CD4-positive, CD25-positive, alpha-beta regulatory T cell (primary cell): Measurements from ENCODE around the gene GPI. TPM values are rescaled to one million over a fixed set of nuclear protein-coding genes. Genes with fewer than 3 reads are reported as not detected.

Source experiments
- ATAC-seq, 2 donors: fragments of 150-1000 bp; cut with Tn5 transposase; one replicate each; pipeline ENCODE4 v1.10.0; 2021; ENCODE audit warnings: low read depth in 2 of 2, moderate number of reproducible peaks in 2 of 2, moderate library complexity in 1 of 2
- DNase-seq, 3 donors: peaks; one replicate each; pipeline versions ENCODE4 v3.0.0 to v3.0.0-alpha.2; 2012 to 2022; ENCODE audit warnings: mixed read lengths in 1 of 3
- H3K27ac ChIP-seq: one replicate; pipeline ENCODE4 v1.7.0; 2013; ENCODE audit warnings: mild to moderate bottlenecking, low read length; ENCODE audit not compliant: insufficient read depth, poor library complexity, severe bottlenecking
- H3K27me3 ChIP-seq: one replicate; pipeline ENCODE4 v1.7.0; 2013; ENCODE audit warnings: low read length; ENCODE audit not compliant: control insufficient read depth, insufficient read depth
- H3K36me3 ChIP-seq: one replicate; pipeline ENCODE4 v1.7.0; 2013; ENCODE audit warnings: mild to moderate bottlenecking, low read length, moderate library complexity; ENCODE audit not compliant: control insufficient read depth, insufficient read depth
- H3K4me1 ChIP-seq: 2 replicates; pipeline ENCODE4 v1.7.0; 2013; ENCODE audit warnings: mild to moderate bottlenecking, low read length; ENCODE audit not compliant: insufficient read depth, control insufficient read depth, poor library complexity, severe bottlenecking
- H3K4me3 ChIP-seq: one replicate; pipeline ENCODE4 v1.7.0; 2013; ENCODE audit warnings: low read depth, mild to moderate bottlenecking, low read length, moderate library complexity
- H3K9me3 ChIP-seq, 2 experiments: 1 replicate in 1 of 2; 2 replicates in 1 of 2; pipeline ENCODE4 v1.7.0; 2013; ENCODE audit warnings: low read length in 2 of 2, mild to moderate bottlenecking in 1 of 2, moderate library complexity in 1 of 2; ENCODE audit not compliant: control insufficient read depth in 2 of 2
- H3K27ac Mint-ChIP-seq, 3 donors: one replicate each; pipeline ENCODE4 v1.8.0; 2020 to 2022; ENCODE audit warnings: mild to moderate bottlenecking in 3 of 3, mixed read lengths in 3 of 3, moderate library complexity in 2 of 3
- H3K27me3 Mint-ChIP-seq: one replicate; pipeline ENCODE4 v1.8.0; 2022; ENCODE audit warnings: mild to moderate bottlenecking, mixed read lengths
- H3K36me3 Mint-ChIP-seq: one replicate; pipeline ENCODE4 v1.8.0; 2020; ENCODE audit warnings: mixed read lengths
- H3K4me1 Mint-ChIP-seq, 4 donors: one replicate each; pipeline ENCODE4 v1.8.0; 2020 to 2022; ENCODE audit warnings: mixed read lengths in 4 of 4, mild to moderate bottlenecking in 1 of 4
- H3K4me3 Mint-ChIP-seq, 4 donors: one replicate each; pipeline ENCODE4 v1.8.0; 2020 to 2022; ENCODE audit warnings: mild to moderate bottlenecking in 4 of 4, mixed read lengths in 4 of 4, moderate library complexity in 3 of 4
- H3K9me3 Mint-ChIP-seq, 7 donors: one replicate each; pipeline ENCODE4 v1.8.0; 2020 to 2022; ENCODE audit warnings: mixed read lengths in 7 of 7, mild to moderate bottlenecking in 3 of 7, moderate library complexity in 2 of 7
- polyA plus RNA-seq, 4 donors: library from polyadenylated mRNA; unstranded; fragments of 300-500 nt; fragmentation: Illumina TruSeq; gene quantifications; one replicate each; pipeline ENCODE4 v1.2.3, GENCODE V29; 2021
- total RNA-seq: library from RNA; stranded (reverse); gene quantifications from one replicate; pipeline ENCODE4 v1.2.3, GENCODE V29; 2022

GPI gene
- 116 TPM for total RNA-seq
- 100 to 1,000 TPM; 141 to 148 (median 144) TPM for polyA plus RNA-seq

DNA sequence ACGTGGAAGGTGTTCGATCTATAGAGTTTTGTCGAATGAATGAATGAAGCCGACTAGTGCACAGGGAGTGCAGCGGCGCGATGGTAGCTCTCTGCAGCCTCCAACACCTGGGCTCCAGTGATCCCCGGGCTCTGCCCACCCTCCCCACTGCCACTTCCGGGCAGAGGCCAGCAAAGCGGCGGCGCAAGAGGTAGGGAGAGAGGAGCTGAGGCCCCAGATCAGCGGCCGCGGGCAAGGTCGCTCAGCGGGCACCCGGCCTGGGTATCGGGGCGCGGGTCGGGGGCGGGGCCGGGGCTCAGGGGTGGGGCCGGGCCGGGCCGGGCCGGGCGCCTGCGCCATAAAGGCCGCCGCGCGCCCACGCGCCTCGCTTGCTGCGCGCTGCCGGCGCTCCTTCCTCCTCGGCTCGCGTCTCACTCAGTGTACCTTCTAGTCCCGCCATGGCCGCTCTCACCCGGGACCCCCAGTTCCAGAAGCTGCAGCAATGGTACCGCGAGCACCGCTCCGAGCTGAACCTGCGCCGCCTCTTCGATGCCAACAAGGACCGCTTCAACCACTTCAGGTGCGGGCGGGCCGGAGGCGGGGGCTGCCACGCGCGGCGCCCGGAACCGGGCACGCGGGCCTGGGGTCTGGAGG, at the start of gene GPI:
GPI (plus strand) TSS at position 367 of the 633 bp plus-strand sequence; CDS start at position 438, 71 bp downstream.
- Histone ChIP-seq H3K9me3 (no peaks in the 10 kb centered on the region), H3K4me3 (peak within 1 kb of the TSS; percentile 77), H3K4me1 (peaks cover 24% of the 10 kb centered on the region), H3K36me3 (peaks cover 20% of the 10 kb centered on the region), H3K27me3 (no peaks in the 10 kb centered on the region), H3K27ac (peak within 1 kb of the TSS; percentile 51)
- peaks cover 10 to 45% (median 23%) of the 10 kb centered on the region in 4 donors for H3K4me1 Mint-ChIP-seq
- H3K9me3 Mint-ChIP-seq: no peaks in the 10 kb centered on the region
- H3K27ac Mint-ChIP-seq: peak within 1 kb of the TSS; percentile 81 to 97 (median 91)
- DNase-seq (peak; percentile 57 to 79 (median 67)), ATAC-seq (peak; percentile 87 to 90)
- peaks cover 9% of the 10 kb centered on the region for H3K36me3 Mint-ChIP-seq
- no peaks in the 10 kb centered on the region for H3K27me3 Mint-ChIP-seq
- H3K4me3 Mint-ChIP-seq: peak within 1 kb of the TSS; percentile 94 to 97 (median 96)

- H3K4me3 Mint-ChIP-seq: peak overlapping the region in 1 of 4 donors; percentile 54
- H3K9me3 ChIP-seq: no peaks in the 10 kb centered on the region
- no peak for ATAC-seq
- DNase-seq: no peak
- H3K27ac Mint-ChIP-seq: peak overlapping the region in 2 of 3 donors; percentile 59 to 89
- no peaks in the 10 kb centered on the region for H3K27me3 ChIP-seq
- peaks cover 14 to 68% (median 52%) of the 10 kb centered on the region in 4 donors for H3K4me1 Mint-ChIP-seq
- peaks cover 17% of the 10 kb centered on the region for H3K36me3 ChIP-seq
- H3K9me3 Mint-ChIP-seq: no peaks in the 10 kb centered on the region
- peaks cover 23% of the 10 kb centered on the region for H3K4me1 ChIP-seq
- H3K4me3 ChIP-seq: no peak overlapping the region
- H3K36me3 Mint-ChIP-seq: peaks cover 25% of the 10 kb centered on the region
- no peaks in the 10 kb centered on the region for H3K27me3 Mint-ChIP-seq
- H3K27ac ChIP-seq: no peak overlapping the region
Measured at GRCh38 chr19:34316247-34316646, 48.7 kb upstream of the GPI start.

- Histone ChIP-seq H3K4me3 (peak overlapping the region; percentile 6), H3K4me1 (peaks cover 23% of the 10 kb centered on the region), H3K36me3 (peaks cover 20% of the 10 kb centered on the region), H3K27ac (no peak overlapping the region), H3K27me3 (no peaks in the 10 kb centered on the region), H3K9me3 (no peaks in the 10 kb centered on the region)
- DNase-seq: peak in 1 of 3 donors; percentile 18
- no peaks in the 10 kb centered on the region for H3K27me3 Mint-ChIP-seq
- H3K27ac Mint-ChIP-seq: peak overlapping the region in 2 of 3 donors; percentile 60 to 89
- H3K4me1 Mint-ChIP-seq: peaks cover 14 to 65% (median 49%) of the 10 kb centered on the region in 4 donors
- H3K4me3 Mint-ChIP-seq: peak overlapping the region; percentile 1 to 61 (median 46)
- no peaks in the 10 kb centered on the region for H3K9me3 Mint-ChIP-seq
- peaks cover 27% of the 10 kb centered on the region for H3K36me3 Mint-ChIP-seq
- no peak for ATAC-seq
Measured at GRCh38 chr19:34316741-34317301, 48.2 kb upstream of the GPI start.

DNA sequence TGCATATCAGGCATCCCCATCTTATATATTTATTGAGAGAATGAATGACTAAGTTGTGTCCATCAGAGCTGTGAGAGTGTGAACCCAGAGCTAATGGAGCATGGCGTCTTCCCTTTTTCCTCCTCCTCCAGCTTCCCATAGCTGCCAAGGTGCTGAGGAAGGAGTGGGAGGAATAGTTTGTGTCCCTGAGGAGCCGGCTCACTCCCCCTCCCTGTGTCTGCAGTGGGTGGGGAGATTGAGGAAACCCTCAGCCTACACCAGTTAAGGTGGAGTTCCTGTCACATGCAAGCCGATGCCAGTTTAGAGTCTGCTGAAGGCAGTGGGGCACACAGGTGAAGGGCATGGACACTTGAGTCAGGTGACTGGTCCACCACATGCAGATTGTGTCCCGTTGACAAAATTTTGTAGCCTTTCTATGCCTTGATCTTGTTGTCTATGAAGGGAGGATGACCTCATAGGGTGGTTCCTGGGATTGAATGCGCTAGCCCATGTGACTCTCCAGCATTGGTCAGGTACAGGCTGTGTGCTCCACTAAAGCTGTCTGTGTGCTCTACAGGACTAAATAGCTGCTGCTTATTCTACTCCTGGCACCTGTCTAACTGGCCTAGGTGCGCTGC, 47.6 kb upstream of the GPI start:
- Histone ChIP-seq H3K36me3 (peaks cover 22% of the 10 kb centered on the region), H3K27me3 (no peaks in the 10 kb centered on the region), H3K27ac (no peak overlapping the region), H3K4me3 (peak overlapping the region; percentile 6), H3K4me1 (peaks cover 23% of the 10 kb centered on the region), H3K9me3 (no peaks in the 10 kb centered on the region)
- Mint-ChIP-seq H3K4me3 (peak overlapping the region; percentile 1 to 61 (median 46)), H3K4me1 (peaks cover 9 to 59% (median 44%) of the 10 kb centered on the region in 4 donors), H3K27ac (peak overlapping the region; percentile 58 to 89 (median 60)), H3K9me3 (no peaks in the 10 kb centered on the region), H3K36me3 (peaks cover 25% of the 10 kb centered on the region), H3K27me3 (no peaks in the 10 kb centered on the region)
- DNase-seq: peak; percentile 15 to 55 (median 22)
- peak; percentile 69 to 78 for ATAC-seq

- Histone ChIP-seq H3K9me3 (no peaks in the 10 kb centered on the region), H3K27ac (no peak overlapping the region), H3K4me3 (no peak overlapping the region), H3K4me1 (peaks cover 23% of the 10 kb centered on the region), H3K27me3 (no peaks in the 10 kb centered on the region), H3K36me3 (peaks cover 27% of the 10 kb centered on the region)
- Mint-ChIP-seq H3K27me3 (no peaks in the 10 kb centered on the region), H3K4me1 (peaks cover 8 to 58% (median 42%) of the 10 kb centered on the region in 4 donors), H3K9me3 (no peaks in the 10 kb centered on the region), H3K27ac (peak overlapping the region in 2 of 3 donors; percentile 75 to 86), H3K4me3 (no peak overlapping the region), H3K36me3 (peaks cover 35% of the 10 kb centered on the region)
- DNase-seq (no peak), ATAC-seq (no peak)
Measured at GRCh38 chr19:34319230-34319585, 45.8 kb upstream of the GPI start.

DNA sequence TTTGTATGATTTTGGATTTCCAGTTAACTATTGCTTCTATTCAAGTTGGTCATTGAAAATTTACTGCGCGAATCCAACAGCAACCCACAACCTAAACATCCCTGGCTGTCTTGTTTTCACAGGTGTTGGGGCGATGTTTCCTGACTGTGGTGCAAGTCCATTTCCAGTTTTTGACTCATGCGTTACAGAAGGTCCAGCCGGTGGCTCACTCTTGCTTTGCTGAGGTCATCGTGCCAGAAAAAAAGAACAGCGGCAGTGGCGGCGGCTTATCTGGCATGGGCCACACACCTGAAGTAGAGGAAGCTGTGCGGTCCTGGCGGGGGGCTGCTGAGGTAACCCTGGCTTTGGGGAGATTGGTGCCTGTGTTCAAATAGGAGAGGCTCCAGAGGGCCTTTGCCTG, 45.2 kb upstream of the GPI start:
- Histone ChIP-seq H3K4me3 (no peak overlapping the region), H3K36me3 (peaks cover 32% of the 10 kb centered on the region), H3K4me1 (peaks cover 23% of the 10 kb centered on the region), H3K27me3 (no peaks in the 10 kb centered on the region), H3K27ac (no peak overlapping the region), H3K9me3 (no peaks in the 10 kb centered on the region)
- no peak for ATAC-seq
- no peaks in the 10 kb centered on the region for H3K27me3 Mint-ChIP-seq
- H3K4me3 Mint-ChIP-seq: no peak overlapping the region
- peaks cover 32% of the 10 kb centered on the region for H3K36me3 Mint-ChIP-seq
- peak overlapping the region in 2 of 3 donors; percentile 23 to 86 for H3K27ac Mint-ChIP-seq
- no peak for DNase-seq
- H3K4me1 Mint-ChIP-seq: peaks cover 11 to 53% (median 36%) of the 10 kb centered on the region in 4 donors
- H3K9me3 Mint-ChIP-seq: no peaks in the 10 kb centered on the region

- Histone ChIP-seq H3K27me3 (no peaks in the 10 kb centered on the region), H3K9me3 (no peaks in the 10 kb centered on the region), H3K4me1 (peaks cover 23% of the 10 kb centered on the region), H3K36me3 (peaks cover 36% of the 10 kb centered on the region), H3K4me3 (no peak overlapping the region), H3K27ac (no peak overlapping the region)
- H3K27ac Mint-ChIP-seq: peak overlapping the region in 1 of 3 donors; percentile 86
- no peaks in the 10 kb centered on the region for H3K9me3 Mint-ChIP-seq
- DNase-seq: no peak
- ATAC-seq: no peak
- no peaks in the 10 kb centered on the region for H3K27me3 Mint-ChIP-seq
- peak overlapping the region in 1 of 4 donors; percentile 43 for H3K4me3 Mint-ChIP-seq
- peaks cover 16 to 48% (median 33%) of the 10 kb centered on the region in 4 donors for H3K4me1 Mint-ChIP-seq
- peaks cover 33% of the 10 kb centered on the region for H3K36me3 Mint-ChIP-seq
Measured at GRCh38 chr19:34320277-34320676, 44.7 kb upstream of the GPI start.
